SJSA1 (cell line): ENCODE data around the gene CEMIP2. TPM values are rescaled to one million over a fixed set of nuclear protein-coding genes. Genes with fewer than 3 reads are reported as not detected.
A peak's percentile ranks its signal among the peaks of the same experiment; 100 is the strongest.

Source experiments
- DNase-seq, 2 experiments: peaks; one replicate each; pipeline ENCODE4 v3.0.0-alpha.2; 2015 to 2020; ENCODE audit warnings: low spot score in 2 of 2, low read depth in 1 of 2
- H3K27ac ChIP-seq: fragments of 250-450 bp; sonication (Bioruptor Pico); 2 replicates; pipeline ENCODE4 v1.5.1; 2020; ENCODE audit warnings: mild to moderate bottlenecking, moderate library complexity
- H3K27me3 ChIP-seq: fragments of 250-450 bp; sonication (Bioruptor Pico); replicated peaks from 2 replicates; pipeline ENCODE4 v1.5.1; 2020; ENCODE audit warnings: mild to moderate bottlenecking, moderate library complexity
- H3K36me3 ChIP-seq: fragments of 250-450 bp; sonication (Bioruptor Pico); 2 replicates; pipeline ENCODE4 v1.5.1; 2020; ENCODE audit warnings: mild to moderate bottlenecking
- H3K4me1 ChIP-seq: fragments of 250-450 bp; sonication (Bioruptor Pico); replicated peaks from 2 replicates; pipeline ENCODE4 v1.6.1; 2021; ENCODE audit warnings: mild to moderate bottlenecking
- H3K4me3 ChIP-seq: fragments of 250-450 bp; sonication (Bioruptor Pico); 2 replicates; pipeline ENCODE4 v1.5.1; 2020; ENCODE audit warnings: mild to moderate bottlenecking
- H3K9me3 ChIP-seq: fragments of 250-450 bp; sonication (Bioruptor Pico); replicated peaks from 2 replicates; pipeline ENCODE4 v1.5.1; 2020; ENCODE audit warnings: mild to moderate bottlenecking
- total RNA-seq: library from RNA; depleted of rRNA; stranded (reverse); fragments of >200 nt; shearing (Covaris generic); gene quantifications from 2 replicates; pipeline ENCODE4 v1.2.3, GENCODE V29; 2014

The CEMIP2 gene
- total RNA-seq, 1 experiment from 2014 or later, result 14.8 TPM

DNA sequence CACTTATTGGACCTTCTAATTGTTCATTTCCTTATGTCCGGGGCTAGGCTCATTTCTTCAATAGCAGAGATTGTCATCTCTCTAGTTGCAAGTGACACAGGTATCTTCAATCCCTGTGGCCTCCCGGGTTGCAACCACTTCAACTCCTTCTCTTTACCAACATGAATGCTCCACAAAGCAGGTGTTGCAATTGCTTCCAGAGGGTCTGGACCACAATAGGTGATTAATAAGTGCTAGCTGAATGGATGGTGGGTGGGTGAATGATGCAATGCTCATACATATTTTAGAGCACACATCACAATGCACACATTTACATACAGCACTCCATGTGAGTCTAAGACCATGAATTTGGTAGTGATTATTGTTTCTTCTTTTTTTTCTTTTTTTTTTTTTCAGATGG lies 2.6 kb downstream of the CEMIP2 start:
- no peak for DNase-seq
- H3K27ac ChIP-seq, result no peak overlapping the region

DNA sequence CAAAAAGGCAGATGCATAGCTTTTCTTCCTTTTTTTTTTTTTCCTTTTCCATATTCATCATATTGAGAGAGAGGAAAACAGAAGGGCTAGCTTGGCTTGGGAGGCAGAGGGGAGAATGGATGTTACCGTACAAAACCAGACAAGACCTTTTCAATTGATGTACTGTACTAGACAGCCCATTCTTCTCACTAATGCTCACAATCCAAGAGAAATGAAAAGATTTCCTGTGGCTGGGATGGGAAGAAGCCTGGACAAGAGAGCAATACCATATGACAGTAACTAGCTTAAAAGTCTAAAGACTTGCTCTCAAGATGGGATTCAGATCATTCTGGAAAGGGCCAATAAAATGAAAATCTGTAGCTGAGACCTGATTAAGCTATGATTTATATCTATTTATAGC lies 3.4 kb downstream of the CEMIP2 start:
- H3K27me3 ChIP-seq, result no peaks in the 10 kb centered on the region
- peaks cover 52% of the 10 kb centered on the region for H3K4me1 ChIP-seq
- H3K27ac ChIP-seq, result no peak overlapping the region
- H3K9me3 ChIP-seq, result no peaks in the 10 kb centered on the region
- H3K4me3 ChIP-seq, result no peak overlapping the region
- 0 out of 2 replicates have a peak, but pooled peaks cover 4% of the 10 kb centered on the region for H3K36me3 ChIP-seq
- no peak for DNase-seq

More for the DNA sequence above, 2.6 kb downstream of the CEMIP2 start:
- 0 out of 2 replicates have a peak, but pooled peaks cover 4% of the 10 kb centered on the region for H3K36me3 ChIP-seq
- H3K4me3 ChIP-seq, result no peak overlapping the region
- H3K9me3 ChIP-seq, result no peaks in the 10 kb centered on the region
- H3K4me1 ChIP-seq, result peaks cover 52% of the 10 kb centered on the region
- H3K27me3 ChIP-seq, result no peaks in the 10 kb centered on the region

GRCh38 chr9:71764463-71764862 lies 3.9 kb downstream of the CEMIP2 start:
- Histone ChIP-seq H3K27me3 (no peaks in the 10 kb centered on the region), H3K4me1 (peaks cover 48% of the 10 kb centered on the region), H3K36me3 (0 out of 2 replicates have a peak, but pooled peaks cover 4% of the 10 kb centered on the region), H3K9me3 (no peaks in the 10 kb centered on the region), H3K4me3 (no peak overlapping the region), H3K27ac (no peak overlapping the region)
- DNase-seq, result no peak

GRCh38 chr9:71763832-71764231 lies 4.5 kb downstream of the CEMIP2 start:
- DNase-seq, result peak in 1 of 2 experiments; percentile 25
- Histone ChIP-seq H3K9me3 (no peaks in the 10 kb centered on the region), H3K4me1 (peaks cover 44% of the 10 kb centered on the region), H3K4me3 (no peak overlapping the region), H3K27me3 (no peaks in the 10 kb centered on the region), H3K27ac (peak overlapping the region; percentile 38), H3K36me3 (0 out of 2 replicates have a peak, but pooled peaks cover 4% of the 10 kb centered on the region)

DNA sequence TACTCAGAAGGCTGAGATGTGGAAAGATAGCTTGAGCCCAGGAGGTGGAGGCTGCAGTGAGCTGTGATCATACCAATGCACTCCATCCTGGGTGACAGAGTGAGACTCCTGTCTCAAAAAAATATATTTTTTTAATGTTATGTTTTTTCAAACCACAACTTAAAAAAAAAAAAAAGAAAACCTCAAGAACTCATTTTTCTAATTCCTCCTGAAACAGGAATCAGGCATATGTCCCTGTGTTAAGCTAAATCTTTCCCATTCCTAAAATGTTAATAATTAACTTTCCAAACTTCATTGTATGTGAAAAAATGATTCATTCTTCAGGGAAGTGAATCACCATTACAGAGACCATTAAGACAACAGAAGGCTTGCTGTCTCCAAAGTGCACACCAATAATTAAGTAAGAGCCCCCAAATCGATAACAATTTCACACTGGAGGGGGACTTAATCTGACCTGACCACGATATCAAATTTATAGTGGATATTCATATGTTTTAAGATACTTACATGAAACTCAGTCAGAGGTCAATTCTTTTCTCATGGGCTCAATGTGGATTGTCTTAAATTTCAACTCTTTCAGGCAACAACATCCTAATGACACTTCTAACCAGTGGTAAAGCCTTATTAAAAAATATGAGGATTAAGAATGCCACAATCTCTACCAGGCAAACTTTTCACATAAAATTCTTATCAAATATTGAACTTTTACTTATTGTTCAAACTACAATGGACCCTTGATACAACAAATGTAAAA lies 5.2 kb downstream of the CEMIP2 start:
- no peak overlapping the region for H3K4me3 ChIP-seq

DNA sequence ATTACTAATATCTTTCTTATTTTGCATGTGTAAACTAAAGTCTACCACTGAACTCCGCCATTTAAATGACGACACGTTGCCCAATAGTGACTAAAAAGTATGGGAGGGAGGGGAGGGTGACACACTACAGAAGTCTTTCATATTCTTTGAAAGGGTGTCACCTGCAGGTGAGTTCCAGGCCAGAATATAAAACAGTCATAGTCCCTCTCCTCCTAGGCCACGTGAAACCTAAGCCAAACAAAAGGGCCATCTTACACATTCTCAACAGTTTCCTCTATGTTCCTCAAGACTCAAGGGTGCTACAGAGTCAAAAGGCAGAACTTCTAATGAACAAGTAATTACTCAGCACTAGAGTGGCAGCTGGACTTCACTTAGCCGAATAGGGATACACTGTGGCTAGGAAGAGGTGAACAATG lies 6.4 kb downstream of the CEMIP2 start:
- no peak for DNase-seq
- Histone ChIP-seq H3K27ac (no peak overlapping the region), H3K4me1 (peaks cover 42% of the 10 kb centered on the region), H3K9me3 (no peaks in the 10 kb centered on the region), H3K36me3 (no peaks in the 10 kb centered on the region), H3K4me3 (no peak overlapping the region), H3K27me3 (no peaks in the 10 kb centered on the region)

More for the DNA sequence above, 5.2 kb downstream of the CEMIP2 start:
- no peaks in the 10 kb centered on the region for H3K27me3 ChIP-seq
- H3K9me3 ChIP-seq, result no peaks in the 10 kb centered on the region
- peaks cover 48% of the 10 kb centered on the region for H3K4me1 ChIP-seq
- H3K36me3 ChIP-seq, result no peaks in the 10 kb centered on the region
- peak overlapping the region; percentile 38 for H3K27ac ChIP-seq
- peak in 1 of 2 experiments; percentile 51 for DNase-seq

DNA sequence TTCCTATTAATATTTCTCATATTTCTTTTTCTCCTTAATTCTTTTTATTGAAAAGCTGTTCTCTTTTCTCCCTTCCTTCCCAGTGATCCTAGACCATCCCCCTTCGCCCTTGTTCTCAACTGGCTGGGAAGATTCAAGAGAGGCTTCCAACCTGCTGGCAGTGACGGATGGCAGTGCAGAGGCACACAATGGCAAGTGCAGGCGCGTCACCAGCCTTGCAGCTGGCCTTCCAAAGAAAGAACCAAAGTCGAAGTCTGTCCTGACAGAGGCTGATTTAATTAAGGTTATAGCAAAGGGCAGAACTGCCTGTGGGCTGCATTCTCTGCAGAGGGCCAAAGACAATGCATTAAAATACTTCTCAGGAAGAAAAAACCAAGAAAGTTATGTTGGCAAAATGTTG lies 7.4 kb downstream of the CEMIP2 start:
- DNase-seq, result no peak
- Histone ChIP-seq H3K27ac (no peak overlapping the region), H3K27me3 (no peaks in the 10 kb centered on the region), H3K9me3 (no peaks in the 10 kb centered on the region), H3K36me3 (no peaks in the 10 kb centered on the region), H3K4me1 (peaks cover 34% of the 10 kb centered on the region), H3K4me3 (no peak overlapping the region)

DNA sequence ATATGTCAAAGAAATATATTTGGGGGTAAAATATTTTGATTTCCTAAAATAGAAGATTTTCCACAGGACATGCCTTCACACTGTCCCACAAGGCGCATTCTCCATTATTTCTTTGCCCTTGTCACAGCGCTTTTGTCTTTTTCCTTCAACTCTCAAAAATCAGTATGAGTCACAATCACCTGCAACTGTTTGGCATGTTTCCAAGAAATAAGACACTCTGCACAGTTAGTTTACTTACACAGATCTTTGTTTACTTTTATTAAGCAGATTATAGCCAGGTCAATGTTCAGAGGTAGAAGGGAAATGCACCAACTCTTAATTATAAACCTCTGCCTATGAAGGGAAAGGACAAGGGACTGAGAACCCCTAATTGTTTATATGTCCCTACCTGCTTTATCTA lies 9.5 kb downstream of the CEMIP2 start:
- Histone ChIP-seq H3K9me3 (no peaks in the 10 kb centered on the region), H3K36me3 (no peaks in the 10 kb centered on the region), H3K4me3 (no peak overlapping the region), H3K27me3 (no peaks in the 10 kb centered on the region), H3K27ac (no peak overlapping the region), H3K4me1 (peaks cover 27% of the 10 kb centered on the region)
- DNase-seq, result no peak

DNA sequence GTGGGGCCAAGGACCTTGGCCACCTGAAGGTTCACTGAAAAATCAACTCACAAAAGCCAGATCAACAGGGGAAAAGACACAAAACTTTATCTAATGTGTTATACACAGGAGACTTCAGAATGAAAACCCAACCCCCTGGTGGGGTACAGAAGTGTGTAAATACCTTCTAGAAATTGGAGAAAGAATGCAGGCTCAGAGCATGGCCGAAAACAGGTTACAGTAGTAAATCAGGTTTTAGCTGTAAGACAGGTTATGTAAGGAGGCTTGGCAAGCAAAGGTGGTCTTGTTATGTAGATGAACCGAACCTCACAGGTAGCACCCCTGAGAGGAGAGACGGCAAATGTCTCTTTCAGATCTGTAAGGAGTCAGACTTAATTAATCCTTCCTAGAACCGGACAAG lies 10.0 kb downstream of the CEMIP2 start:
- Histone ChIP-seq H3K4me1 (peaks cover 22% of the 10 kb centered on the region), H3K27me3 (no peaks in the 10 kb centered on the region), H3K4me3 (no peak overlapping the region), H3K36me3 (no peaks in the 10 kb centered on the region), H3K27ac (no peak overlapping the region), H3K9me3 (no peaks in the 10 kb centered on the region)
- DNase-seq, result no peak

DNA sequence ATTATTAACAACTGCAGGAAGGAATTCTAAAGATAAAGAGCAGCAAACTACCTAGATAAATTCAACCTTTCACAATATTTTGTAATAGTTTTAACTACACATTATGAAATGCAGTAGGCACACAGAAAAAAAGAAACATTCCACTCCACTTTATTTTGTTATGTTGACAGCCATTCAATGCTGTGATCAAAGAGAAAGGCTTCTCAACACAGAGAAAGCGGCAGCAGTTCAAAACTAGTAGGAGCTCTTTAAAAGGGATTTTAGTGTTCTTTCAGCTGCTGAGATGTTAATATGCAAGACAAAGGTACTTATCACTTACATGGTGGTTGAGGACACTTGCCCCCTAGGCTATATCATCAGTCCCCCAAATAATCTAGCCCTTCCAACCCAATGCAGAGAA lies 11.6 kb downstream of the CEMIP2 start:
- Histone ChIP-seq H3K27me3 (no peaks in the 10 kb centered on the region), H3K4me1 (peaks cover 7% of the 10 kb centered on the region), H3K4me3 (no peak overlapping the region), H3K9me3 (no peaks in the 10 kb centered on the region), H3K36me3 (no peaks in the 10 kb centered on the region), H3K27ac (no peak overlapping the region)
- DNase-seq, result no peak

- Histone ChIP-seq H3K27ac (no peak overlapping the region), H3K9me3 (no peaks in the 10 kb centered on the region), H3K4me1 (peaks cover 6% of the 10 kb centered on the region; the same call in 1 of the 2 replicates), H3K4me3 (no peak overlapping the region), H3K27me3 (no peaks in the 10 kb centered on the region), H3K36me3 (no peaks in the 10 kb centered on the region)
- DNase-seq, result no peak
Measured at GRCh38 chr9:71755869-71756268, 12.4 kb downstream of the CEMIP2 start.

- no peaks in the 10 kb centered on the region for H3K36me3 ChIP-seq
- no peaks in the 10 kb centered on the region for H3K9me3 ChIP-seq
- H3K4me1 ChIP-seq, result peaks cover 6% of the 10 kb centered on the region; the same call in 1 of the 2 replicates
- H3K27ac ChIP-seq, result no peak overlapping the region
- H3K4me3 ChIP-seq, result no peak overlapping the region
- no peaks in the 10 kb centered on the region for H3K27me3 ChIP-seq
- no peak for DNase-seq
Measured at GRCh38 chr9:71755230-71755629, 13.1 kb downstream of the CEMIP2 start.

GRCh38 chr9:71754151-71754550 lies 14.2 kb downstream of the CEMIP2 start:
- no peaks in the 10 kb centered on the region for H3K9me3 ChIP-seq
- no peak for DNase-seq
- H3K27me3 ChIP-seq, result no peaks in the 10 kb centered on the region
- no peak overlapping the region for H3K4me3 ChIP-seq
- no peaks in the 10 kb centered on the region for H3K36me3 ChIP-seq
- peaks cover 6% of the 10 kb centered on the region; the same call in 1 of the 2 replicates for H3K4me1 ChIP-seq
- H3K27ac ChIP-seq, result no peak overlapping the region

DNA sequence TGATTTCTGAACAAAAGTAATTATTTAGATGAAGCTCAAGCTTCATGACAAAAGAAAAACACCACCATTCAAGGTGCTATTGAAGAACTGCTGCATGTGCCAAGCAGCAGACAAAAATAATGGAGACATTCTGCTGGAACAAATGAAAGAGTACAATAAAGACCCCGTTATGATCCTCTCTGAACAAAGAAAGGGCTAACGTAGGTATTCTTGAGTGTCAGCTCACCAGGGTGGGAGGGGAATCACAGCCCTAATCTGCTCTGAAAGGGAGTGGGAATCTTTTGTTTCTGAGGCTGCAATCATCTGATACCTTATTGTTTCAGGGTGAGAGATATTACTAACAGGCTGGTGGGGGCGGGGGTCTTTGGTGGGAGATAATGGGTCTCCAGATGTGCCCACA lies 15.4 kb downstream of the CEMIP2 start:
- H3K27ac ChIP-seq, result no peak overlapping the region
- peaks cover 5% of the 10 kb centered on the region; the same call in 1 of the 2 replicates for H3K4me1 ChIP-seq
- no peak overlapping the region for H3K4me3 ChIP-seq

More for the DNA sequence above, 15.4 kb downstream of the CEMIP2 start:
- H3K36me3 ChIP-seq, result peaks cover 7% of the 10 kb centered on the region
- H3K27me3 ChIP-seq, result no peaks in the 10 kb centered on the region
- DNase-seq, result no peak
- H3K9me3 ChIP-seq, result no peaks in the 10 kb centered on the region
